GM12872 (cell line): ENCODE results near the gene IDI2.

ENCODE experiments used
- TF ChIP-seq, protein P1 (sequence below): IDR thresholded peaks from 3 replicates; pipeline ENCODE4 v1.5.1; 2011; ENCODE audit warnings: low read depth, mild to moderate bottlenecking, low read length, moderate library complexity; ENCODE audit not compliant: insufficient read depth

The IDI2 gene

DNA sequence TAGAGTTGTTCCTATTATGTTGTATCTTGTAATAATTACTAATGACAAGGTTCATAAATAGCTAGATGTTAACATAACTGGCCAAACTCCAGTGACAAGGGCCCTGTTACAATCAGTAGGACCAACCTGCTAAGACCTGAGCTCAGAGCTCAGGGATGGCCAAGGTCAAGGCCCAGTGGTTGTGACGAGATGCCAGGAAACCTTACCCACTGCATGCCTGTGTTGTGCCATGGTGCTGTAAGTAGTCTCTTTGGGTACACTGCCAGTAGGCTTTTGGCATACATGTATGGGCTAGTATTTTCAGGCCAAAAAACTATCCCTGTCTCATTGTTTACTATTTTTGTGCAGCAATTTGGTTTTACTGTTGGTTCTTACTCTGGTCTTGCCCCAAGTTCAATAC is 7.9 kb upstream of the IDI2 start:
- TF ChIP-seq, protein P1, sequence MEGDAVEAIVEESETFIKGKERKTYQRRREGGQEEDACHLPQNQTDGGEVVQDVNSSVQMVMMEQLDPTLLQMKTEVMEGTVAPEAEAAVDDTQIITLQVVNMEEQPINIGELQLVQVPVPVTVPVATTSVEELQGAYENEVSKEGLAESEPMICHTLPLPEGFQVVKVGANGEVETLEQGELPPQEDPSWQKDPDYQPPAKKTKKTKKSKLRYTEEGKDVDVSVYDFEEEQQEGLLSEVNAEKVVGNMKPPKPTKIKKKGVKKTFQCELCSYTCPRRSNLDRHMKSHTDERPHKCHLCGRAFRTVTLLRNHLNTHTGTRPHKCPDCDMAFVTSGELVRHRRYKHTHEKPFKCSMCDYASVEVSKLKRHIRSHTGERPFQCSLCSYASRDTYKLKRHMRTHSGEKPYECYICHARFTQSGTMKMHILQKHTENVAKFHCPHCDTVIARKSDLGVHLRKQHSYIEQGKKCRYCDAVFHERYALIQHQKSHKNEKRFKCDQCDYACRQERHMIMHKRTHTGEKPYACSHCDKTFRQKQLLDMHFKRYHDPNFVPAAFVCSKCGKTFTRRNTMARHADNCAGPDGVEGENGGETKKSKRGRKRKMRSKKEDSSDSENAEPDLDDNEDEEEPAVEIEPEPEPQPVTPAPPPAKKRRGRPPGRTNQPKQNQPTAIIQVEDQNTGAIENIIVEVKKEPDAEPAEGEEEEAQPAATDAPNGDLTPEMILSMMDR = no peak

DNA sequence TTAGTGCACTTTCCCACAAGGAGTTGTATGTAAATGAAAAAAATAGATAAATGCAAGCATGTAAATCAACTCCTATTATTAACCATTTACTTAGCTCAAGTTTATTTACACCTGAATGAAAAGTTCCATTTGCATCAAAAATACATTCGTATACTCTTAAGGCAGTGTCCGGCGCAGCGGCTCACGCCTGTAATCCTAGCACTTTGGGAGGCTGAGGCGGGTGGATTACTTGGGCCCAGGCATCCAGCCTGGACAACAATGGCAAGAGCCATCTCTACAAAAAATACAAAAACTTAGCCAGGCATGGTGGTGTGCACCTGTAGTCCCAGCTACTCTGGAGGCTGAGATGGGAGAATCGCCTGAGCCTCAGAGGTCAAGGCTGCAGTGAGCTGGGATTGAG is 4.2 kb upstream of the IDI2 start:
- TF ChIP-seq, protein P1 = no peak

DNA sequence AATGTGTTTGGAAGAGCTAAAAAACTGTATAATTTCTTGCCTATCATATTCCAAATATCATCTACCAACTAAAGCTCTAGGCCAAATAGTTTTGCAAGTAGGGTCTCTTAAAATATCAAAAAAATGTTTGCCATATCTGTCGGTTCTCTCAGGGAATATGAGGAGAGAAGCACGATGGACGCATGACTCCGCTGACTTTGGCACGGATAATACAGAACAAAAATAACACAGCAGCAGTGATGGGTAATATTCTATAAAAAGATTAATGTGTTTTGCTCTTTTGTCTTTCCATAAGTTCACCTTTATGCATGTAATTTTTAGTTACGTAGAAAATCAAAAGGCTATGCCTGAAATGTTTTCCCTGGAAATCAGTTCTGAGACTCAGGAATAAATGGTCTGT is 919 bp upstream of the IDI2 start:
- TF ChIP-seq, protein P1 = no peak

DNA sequence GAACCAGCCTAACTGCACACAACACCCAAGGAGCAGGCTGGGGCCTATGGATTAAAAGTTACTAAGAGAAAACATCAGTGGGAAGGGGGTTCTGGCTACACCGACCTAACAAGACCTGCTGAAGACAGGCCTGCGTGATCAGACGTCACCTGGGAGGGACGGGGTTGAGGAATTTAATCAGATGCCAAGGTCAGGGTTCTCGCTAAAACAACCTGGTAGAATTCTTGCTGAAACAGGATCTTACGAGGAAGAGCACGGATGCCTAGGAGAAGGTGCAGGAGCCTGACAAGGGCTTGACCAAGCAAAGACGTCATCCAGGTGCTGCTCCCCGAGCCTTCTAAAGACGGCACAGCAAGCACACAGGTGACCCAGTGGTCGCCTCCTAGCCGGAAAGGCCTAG is 1.6 kb downstream of the IDI2 start:
- TF ChIP-seq, protein P1 = no peak

DNA sequence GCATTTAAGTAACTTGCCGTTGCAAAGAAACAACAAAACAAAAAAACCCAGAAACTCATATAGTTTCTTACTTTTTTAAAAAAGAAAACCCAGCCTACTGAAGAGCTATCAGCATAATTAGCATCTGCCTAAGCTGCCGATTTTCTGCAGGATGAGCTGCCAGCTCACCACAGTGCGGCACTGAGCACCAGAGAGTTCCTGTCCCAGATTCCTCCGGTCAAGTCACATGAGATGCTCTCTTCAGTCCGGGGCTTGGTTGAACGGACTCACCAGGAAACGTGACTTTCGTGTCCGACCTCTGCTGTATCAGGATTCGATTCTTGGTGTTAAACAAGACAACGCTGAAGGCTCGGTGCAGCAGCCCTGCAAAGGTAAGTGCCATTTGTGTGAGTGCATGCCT is 3.2 kb downstream of the IDI2 start:
- TF ChIP-seq, protein P1 = no peak

DNA sequence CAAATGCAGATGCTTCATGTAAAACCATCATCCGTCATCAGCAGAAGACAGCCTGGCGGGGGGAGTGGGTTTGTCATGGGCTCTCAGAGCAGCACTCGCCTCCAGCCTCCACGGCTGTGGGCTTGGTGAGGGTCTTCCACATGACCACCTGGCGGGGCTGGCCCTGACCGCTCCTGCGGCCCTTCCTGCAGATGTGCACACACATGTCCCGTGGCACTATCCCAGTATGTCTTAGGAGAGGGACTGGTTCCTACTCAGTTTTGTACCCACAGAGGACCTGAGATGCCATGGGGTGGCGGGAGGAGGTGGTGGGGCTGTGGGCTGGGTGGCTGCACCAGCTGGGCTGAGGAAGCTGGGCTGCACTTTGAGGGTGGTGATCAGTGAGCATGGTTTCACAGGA is 4.7 kb downstream of the IDI2 start:
- TF ChIP-seq, protein P1 = no peak

DNA sequence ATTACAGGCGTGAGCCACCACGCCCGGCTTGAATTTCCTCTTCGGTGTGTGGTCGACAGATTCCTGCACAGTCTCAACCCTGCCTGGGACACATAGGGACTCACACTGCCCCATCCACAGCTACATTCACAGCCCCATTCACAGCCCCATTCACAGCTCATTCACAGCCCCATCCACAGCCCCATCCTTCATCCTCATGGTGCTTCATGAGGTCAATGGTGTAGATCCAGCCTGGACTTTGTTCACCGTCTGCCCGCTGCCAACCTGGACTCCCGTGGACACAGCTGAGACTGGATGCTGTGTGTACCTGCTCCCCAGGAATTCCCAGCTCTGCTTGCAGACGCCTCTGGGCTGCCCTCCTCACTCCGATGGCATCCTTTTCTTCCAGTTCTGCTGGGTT is 5.2 kb downstream of the IDI2 start:
- TF ChIP-seq, protein P1 = no peak

DNA sequence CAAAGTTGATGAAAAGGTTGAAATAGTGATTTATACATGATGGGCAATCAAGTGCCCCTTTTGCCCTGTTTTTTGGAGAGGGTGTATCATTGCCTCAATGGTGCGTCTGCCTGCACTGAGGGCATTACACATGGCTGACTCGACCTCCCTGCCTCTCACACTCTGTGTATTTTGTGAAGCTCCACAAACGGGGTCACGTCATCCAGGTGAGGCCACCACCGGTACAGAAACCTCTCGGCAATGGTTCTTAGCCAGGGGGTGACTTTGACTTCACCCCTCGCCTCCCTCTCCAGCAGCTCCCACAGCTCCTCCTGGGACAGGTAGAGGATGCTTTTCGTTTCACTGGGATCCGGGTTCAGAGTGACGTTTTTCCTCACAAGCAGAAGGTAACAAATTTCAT is 6.3 kb downstream of the IDI2 start:
- TF ChIP-seq, protein P1 = no peak
